A673 (cell line): ENCODE measurements around the gene RDH16.

ENCODE experiments used
- EZH2 ChIP-seq: fragments of 200-600 bp; sonication (generic); IDR thresholded peaks from 2 replicates; pipeline ENCODE4 v1.6.1; 2017; ENCODE audit warnings: borderline replicate concordance, low read depth, mild to moderate bottlenecking, mixed read lengths, antibody characterized with exemption, low read length; ENCODE audit not compliant: poor library complexity, severe bottlenecking
- TF ChIP-seq, protein P1 (sequence below): fragments of 300-800, 200-600 bp; sonication (generic); conservative IDR thresholded peaks from 2 replicates; pipeline ENCODE4 v1.5.1; 2017; ENCODE audit warnings: low read depth, mild to moderate bottlenecking, antibody characterized with exemption, low read length, moderate library complexity, mixed read lengths

DNA sequence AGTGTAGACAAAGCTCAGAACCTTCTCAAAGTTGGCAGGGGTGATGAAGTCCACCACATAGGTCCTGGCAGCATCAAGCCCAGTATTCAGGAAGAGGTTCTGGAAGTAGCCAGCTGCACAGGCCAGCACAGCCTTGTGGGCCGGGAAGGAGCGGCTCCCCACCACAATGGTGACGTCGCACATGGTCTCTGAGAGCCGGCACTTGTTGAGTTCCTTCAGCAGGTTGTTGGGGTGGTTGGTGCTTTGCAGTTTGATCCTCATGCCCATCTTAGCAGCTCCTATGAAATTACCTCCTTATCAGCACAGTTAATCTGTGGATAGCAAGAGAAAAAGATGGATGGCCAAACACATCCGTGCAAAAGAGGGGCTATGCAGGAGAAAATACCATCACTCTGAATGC lies 47.2 kb upstream of the RDH16 start:
- TF ChIP-seq, protein P1, sequence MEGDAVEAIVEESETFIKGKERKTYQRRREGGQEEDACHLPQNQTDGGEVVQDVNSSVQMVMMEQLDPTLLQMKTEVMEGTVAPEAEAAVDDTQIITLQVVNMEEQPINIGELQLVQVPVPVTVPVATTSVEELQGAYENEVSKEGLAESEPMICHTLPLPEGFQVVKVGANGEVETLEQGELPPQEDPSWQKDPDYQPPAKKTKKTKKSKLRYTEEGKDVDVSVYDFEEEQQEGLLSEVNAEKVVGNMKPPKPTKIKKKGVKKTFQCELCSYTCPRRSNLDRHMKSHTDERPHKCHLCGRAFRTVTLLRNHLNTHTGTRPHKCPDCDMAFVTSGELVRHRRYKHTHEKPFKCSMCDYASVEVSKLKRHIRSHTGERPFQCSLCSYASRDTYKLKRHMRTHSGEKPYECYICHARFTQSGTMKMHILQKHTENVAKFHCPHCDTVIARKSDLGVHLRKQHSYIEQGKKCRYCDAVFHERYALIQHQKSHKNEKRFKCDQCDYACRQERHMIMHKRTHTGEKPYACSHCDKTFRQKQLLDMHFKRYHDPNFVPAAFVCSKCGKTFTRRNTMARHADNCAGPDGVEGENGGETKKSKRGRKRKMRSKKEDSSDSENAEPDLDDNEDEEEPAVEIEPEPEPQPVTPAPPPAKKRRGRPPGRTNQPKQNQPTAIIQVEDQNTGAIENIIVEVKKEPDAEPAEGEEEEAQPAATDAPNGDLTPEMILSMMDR = no peak
- TF ChIP-seq EZH2 = no peak
